ENCODE data around the gene TAF4.

DNA sequence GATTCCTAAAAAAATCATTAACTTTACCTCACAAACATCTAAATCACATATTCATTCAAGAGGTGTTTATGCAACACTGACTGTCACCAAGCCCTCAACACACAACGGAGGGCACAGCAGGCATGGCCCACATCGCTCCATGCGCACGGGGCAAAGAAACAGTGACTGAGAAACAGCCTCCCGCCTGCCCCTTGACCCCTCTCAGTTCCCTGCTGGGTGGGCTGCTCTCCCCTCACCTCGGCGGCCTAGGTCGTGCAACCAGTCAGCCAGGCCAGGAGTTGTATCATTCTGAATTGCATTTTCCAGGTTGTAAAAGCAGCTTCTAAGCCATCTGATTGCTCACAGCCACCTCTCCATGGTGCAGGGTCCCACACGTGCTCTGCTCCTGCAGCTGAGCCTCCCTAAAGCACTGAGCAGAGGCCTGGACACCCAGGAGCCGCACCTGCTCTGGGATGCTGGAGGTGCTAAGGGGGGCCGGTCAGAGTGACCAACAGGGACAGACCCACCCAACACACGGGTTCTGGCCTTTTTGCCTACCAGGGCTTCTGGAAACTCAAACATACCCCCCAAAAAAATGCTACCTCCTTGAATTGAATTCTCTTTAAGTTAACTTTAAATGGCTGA lies 37.9 kb downstream of the TAF4 start:
- TF ChIP-seq POLR2A (IDR thresholded peaks at IDR 0.05) = no peak
- TF ChIP-seq, protein P1, sequence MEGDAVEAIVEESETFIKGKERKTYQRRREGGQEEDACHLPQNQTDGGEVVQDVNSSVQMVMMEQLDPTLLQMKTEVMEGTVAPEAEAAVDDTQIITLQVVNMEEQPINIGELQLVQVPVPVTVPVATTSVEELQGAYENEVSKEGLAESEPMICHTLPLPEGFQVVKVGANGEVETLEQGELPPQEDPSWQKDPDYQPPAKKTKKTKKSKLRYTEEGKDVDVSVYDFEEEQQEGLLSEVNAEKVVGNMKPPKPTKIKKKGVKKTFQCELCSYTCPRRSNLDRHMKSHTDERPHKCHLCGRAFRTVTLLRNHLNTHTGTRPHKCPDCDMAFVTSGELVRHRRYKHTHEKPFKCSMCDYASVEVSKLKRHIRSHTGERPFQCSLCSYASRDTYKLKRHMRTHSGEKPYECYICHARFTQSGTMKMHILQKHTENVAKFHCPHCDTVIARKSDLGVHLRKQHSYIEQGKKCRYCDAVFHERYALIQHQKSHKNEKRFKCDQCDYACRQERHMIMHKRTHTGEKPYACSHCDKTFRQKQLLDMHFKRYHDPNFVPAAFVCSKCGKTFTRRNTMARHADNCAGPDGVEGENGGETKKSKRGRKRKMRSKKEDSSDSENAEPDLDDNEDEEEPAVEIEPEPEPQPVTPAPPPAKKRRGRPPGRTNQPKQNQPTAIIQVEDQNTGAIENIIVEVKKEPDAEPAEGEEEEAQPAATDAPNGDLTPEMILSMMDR (IDR thresholded peaks at IDR 0.05) = no peak
